ENCODE data around the gene DGKI.

DNA sequence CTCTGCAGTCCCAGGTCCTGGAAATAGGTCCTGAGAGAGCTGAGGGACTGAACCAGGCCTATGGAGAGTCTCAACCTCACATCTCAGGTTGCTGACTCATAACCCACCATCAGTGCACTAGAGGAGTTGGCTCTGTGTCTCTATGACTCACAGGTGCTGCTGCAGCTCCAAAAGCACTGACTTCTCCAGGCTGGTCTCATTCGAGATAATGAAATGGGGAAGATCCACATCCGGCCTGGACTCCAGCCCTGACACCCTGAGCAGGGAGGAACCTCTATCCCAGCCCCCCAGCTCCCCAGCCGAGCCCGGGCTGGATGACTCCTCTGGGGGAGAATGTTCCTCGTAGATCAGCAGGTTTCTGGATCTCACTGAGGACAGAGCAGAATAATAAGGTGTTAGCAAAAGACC lies 35.5 kb upstream of the DGKI start:
- no peak for TF ChIP-seq MXI1 (IDR thresholded peaks at IDR 0.05; ENCODE audit: borderline replicate concordance, low read depth, low read length)
- peak; percentile 58 for TF ChIP-seq POLR2A (IDR thresholded peaks at IDR 0.05; ENCODE audit: low read depth, low read length)
- TF ChIP-seq, protein P1, sequence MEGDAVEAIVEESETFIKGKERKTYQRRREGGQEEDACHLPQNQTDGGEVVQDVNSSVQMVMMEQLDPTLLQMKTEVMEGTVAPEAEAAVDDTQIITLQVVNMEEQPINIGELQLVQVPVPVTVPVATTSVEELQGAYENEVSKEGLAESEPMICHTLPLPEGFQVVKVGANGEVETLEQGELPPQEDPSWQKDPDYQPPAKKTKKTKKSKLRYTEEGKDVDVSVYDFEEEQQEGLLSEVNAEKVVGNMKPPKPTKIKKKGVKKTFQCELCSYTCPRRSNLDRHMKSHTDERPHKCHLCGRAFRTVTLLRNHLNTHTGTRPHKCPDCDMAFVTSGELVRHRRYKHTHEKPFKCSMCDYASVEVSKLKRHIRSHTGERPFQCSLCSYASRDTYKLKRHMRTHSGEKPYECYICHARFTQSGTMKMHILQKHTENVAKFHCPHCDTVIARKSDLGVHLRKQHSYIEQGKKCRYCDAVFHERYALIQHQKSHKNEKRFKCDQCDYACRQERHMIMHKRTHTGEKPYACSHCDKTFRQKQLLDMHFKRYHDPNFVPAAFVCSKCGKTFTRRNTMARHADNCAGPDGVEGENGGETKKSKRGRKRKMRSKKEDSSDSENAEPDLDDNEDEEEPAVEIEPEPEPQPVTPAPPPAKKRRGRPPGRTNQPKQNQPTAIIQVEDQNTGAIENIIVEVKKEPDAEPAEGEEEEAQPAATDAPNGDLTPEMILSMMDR (conservative IDR thresholded peaks at IDR 0.05; ENCODE audit: low read depth, low read length), result no peak
- peak; percentile 65 for TF ChIP-seq MAZ (IDR thresholded peaks at IDR 0.05; ENCODE audit: borderline replicate concordance, low read depth, low read length)
- TF ChIP-seq MAFK (IDR thresholded peaks at IDR 0.05; ENCODE audit: low read depth, low read length), result peak; percentile 29
- peak; percentile 35 for TF ChIP-seq RAD21 (IDR thresholded peaks at IDR 0.05; ENCODE audit: low read length)
- TF ChIP-seq, protein P2, sequence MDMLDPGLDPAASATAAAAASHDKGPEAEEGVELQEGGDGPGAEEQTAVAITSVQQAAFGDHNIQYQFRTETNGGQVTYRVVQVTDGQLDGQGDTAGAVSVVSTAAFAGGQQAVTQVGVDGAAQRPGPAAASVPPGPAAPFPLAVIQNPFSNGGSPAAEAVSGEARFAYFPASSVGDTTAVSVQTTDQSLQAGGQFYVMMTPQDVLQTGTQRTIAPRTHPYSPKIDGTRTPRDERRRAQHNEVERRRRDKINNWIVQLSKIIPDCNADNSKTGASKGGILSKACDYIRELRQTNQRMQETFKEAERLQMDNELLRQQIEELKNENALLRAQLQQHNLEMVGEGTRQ (IDR thresholded peaks at IDR 0.05; ENCODE audit: low read depth, low read length), result no peak
- TF ChIP-seq RFX5 (IDR thresholded peaks at IDR 0.05; ENCODE audit: low read depth, low read length), result no peak
